ENCODE measurements around the gene PCYT1A. TPM values are rescaled to one million over a fixed set of nuclear protein-coding genes. Genes with fewer than 3 reads are reported as not detected.

PCYT1A gene
- polyA plus RNA-seq, 1 donor from 2014 or later: 22.2 TPM

DNA sequence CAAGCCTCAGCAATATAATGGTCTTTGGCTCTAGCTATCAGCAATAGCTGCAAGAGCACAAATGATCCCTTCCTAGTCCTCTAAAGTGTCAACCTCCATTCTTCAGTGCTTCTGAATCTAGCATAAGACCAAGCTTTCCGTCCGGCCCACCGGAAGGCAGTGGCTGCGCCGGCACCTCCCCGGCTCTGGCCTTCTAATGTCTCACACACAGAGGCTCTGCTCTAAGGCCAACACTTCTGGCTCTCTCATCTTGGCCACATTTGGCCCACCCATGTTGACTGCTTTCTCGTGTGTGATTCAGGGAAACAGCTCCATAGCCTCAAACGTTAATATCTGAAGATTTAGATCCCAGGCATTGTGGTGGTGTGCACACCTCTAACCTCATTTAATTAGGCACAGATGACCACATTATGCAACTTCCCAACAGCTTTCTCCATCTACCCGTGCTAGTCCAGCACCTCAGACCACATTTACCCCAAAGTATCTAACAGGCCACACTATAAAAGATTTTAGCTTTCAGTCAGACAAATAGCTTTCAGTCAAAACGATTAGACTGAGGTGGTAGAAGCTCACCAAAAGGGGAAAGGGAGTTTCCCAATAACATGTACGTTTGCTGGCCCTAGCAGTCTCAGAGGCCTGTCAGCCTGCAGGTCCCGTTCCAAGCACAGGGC is 51.9 kb downstream of the PCYT1A start:
- Mint-ChIP-seq H3K27me3 (no peaks in the 10 kb centered on the region), H3K9me3 (no peaks in the 10 kb centered on the region), H3K4me3 (peak overlapping the region in 1 of 4 donors; percentile 31), H3K36me3 (no peaks in the 10 kb centered on the region), H3K27ac (peak overlapping the region in 2 of 3 donors; percentile 32 to 70), H3K4me1 (peaks cover 0 to 14% (median 11%) of the 10 kb centered on the region in 3 donors)

GRCh38 chr3:196232882-196233251 is 54.7 kb downstream of the PCYT1A start:
- Mint-ChIP-seq H3K36me3 (no peaks in the 10 kb centered on the region), H3K27ac (peak overlapping the region in 1 of 3 donors; percentile 27), H3K4me3 (no peak overlapping the region), H3K27me3 (no peaks in the 10 kb centered on the region), H3K4me1 (peaks cover 0 to 14% (median 11%) of the 10 kb centered on the region in 3 donors), H3K9me3 (no peaks in the 10 kb centered on the region)

GRCh38 chr3:196232154-196232881 is 55.2 kb downstream of the PCYT1A start:
- Mint-ChIP-seq H3K27ac (peak overlapping the region in 1 of 3 donors; percentile 27), H3K4me1 (peaks cover 0 to 14% (median 11%) of the 10 kb centered on the region in 3 donors), H3K36me3 (no peaks in the 10 kb centered on the region), H3K9me3 (no peaks in the 10 kb centered on the region), H3K27me3 (no peaks in the 10 kb centered on the region), H3K4me3 (no peak overlapping the region)

- Mint-ChIP-seq H3K9me3 (no peaks in the 10 kb centered on the region), H3K27ac (no peak overlapping the region), H3K27me3 (no peaks in the 10 kb centered on the region), H3K4me1 (peaks cover 0 to 10% (median 6%) of the 10 kb centered on the region in 3 donors), H3K4me3 (no peak overlapping the region), H3K36me3 (peaks cover 1% of the 10 kb centered on the region)
These were observed 59.7 kb downstream of the PCYT1A start for GRCh38 chr3:196227629-196228493.

DNA sequence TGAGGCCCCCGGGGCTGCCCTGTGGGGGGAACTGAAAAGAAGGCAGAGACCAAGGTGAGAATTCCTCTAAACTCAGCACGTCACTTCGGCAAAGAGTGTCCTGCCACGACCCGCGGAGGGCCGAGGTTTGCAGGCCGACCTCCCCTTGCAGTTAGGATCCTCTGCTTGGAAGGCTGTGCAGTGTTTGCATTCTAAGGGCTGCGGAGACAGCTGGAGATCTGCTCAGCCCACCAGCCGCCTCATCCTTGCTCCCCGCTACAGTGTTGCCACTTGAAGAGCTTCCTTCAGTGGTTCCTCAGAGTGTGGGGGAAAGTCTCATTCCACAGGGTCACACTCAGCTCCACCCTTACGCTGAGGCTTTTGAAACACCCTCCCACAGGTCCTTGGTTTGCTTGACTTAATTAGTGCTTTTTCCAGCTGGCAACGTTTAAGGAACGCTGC is 60.4 kb downstream of the PCYT1A start:
- Mint-ChIP-seq H3K4me1 (peaks cover 0 to 3% (median 0%) of the 10 kb centered on the region in 3 donors), H3K4me3 (no peak overlapping the region), H3K9me3 (no peaks in the 10 kb centered on the region), H3K36me3 (peaks cover 1% of the 10 kb centered on the region), H3K27me3 (no peaks in the 10 kb centered on the region), H3K27ac (peak overlapping the region in 1 of 3 donors; percentile 71)

DNA sequence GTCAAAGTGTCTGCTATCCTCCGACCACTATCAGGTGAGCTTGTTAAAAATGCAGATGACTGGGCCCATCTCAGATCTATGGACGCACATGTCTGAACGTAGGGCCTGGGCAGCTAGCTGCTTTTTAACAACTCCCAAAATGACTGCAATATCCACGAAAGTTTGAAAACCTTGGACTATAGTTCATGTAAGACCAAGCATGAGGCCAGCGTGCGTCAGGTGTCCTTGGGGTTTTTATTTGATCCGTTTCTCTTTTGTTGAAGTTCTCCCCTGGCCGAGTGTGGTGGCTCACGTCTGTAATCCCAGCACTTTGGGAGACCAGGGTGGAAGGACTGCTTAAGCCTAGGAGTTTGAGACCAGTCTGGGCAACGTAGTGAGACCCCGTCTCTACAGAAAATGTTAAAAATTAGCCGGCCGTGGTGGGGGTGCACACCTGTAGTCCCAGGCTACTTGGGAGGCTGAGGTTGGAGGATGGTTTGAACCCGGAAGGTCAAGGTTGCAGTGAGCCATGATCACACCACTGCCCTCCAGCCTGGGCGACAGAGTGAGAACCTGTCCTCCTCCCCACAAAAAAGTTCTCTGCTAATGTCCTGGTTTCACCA is 61.7 kb downstream of the PCYT1A start:
- H3K4me1 Mint-ChIP-seq: peaks cover 0 to under 1% (median 0%) of the 10 kb centered on the region in 3 donors
- H3K27ac Mint-ChIP-seq: no peak overlapping the region
- no peak overlapping the region for H3K4me3 Mint-ChIP-seq
- H3K27me3 Mint-ChIP-seq: no peaks in the 10 kb centered on the region
- peaks cover 1% of the 10 kb centered on the region for H3K36me3 Mint-ChIP-seq
- H3K9me3 Mint-ChIP-seq: no peaks in the 10 kb centered on the region

GRCh38 chr3:196225086-196225485 is 62.4 kb downstream of the PCYT1A start:
- Mint-ChIP-seq H3K27ac (no peak overlapping the region), H3K4me1 (peaks cover 0 to 1% (median 0%) of the 10 kb centered on the region in 3 donors), H3K36me3 (peaks cover 1% of the 10 kb centered on the region), H3K27me3 (no peaks in the 10 kb centered on the region), H3K4me3 (no peak overlapping the region), H3K9me3 (peaks cover 0 to 3% (median 0%) of the 10 kb centered on the region in 3 donors)

- Mint-ChIP-seq H3K36me3 (peaks cover 1% of the 10 kb centered on the region), H3K9me3 (peaks cover 0 to 3% (median 0%) of the 10 kb centered on the region in 3 donors), H3K27me3 (no peaks in the 10 kb centered on the region), H3K27ac (no peak overlapping the region), H3K4me3 (no peak overlapping the region), H3K4me1 (peaks cover 6 to 10% (median 8%) of the 10 kb centered on the region in 3 donors)
These were observed 64.5 kb downstream of the PCYT1A start for GRCh38 chr3:196222876-196223595.

GRCh38 chr3:196220991-196221390 is 66.5 kb downstream of the PCYT1A start:
- H3K4me1 Mint-ChIP-seq: peaks cover 6 to 11% (median 10%) of the 10 kb centered on the region in 3 donors
- no peak overlapping the region for H3K4me3 Mint-ChIP-seq
- no peak overlapping the region for H3K27ac Mint-ChIP-seq
- H3K36me3 Mint-ChIP-seq: peaks cover 1% of the 10 kb centered on the region
- no peaks in the 10 kb centered on the region for H3K27me3 Mint-ChIP-seq
- peaks cover 0 to 3% (median 0%) of the 10 kb centered on the region in 3 donors for H3K9me3 Mint-ChIP-seq

DNA sequence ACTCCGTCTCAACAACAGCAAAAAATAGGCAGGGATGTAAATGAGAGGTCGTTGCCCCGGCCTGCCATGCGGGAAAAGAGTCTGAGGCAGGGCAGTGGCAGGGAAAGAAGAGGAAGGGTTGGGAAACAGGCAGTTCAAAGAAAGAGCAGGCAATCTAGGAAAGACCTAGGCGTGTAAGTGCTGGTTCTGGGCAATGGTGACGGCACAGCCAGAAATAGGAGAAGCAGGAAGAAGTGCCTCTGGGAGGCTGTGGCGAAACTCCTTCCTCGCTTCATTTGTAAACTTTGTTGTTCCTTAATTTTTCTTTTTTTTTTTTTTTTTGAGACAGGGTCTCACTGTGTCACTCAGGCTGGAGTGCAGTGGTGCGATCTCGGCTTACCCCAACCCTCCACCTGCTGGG is 66.9 kb downstream of the PCYT1A start:
- peak overlapping the region in 1 of 4 donors; percentile 52 for H3K4me3 Mint-ChIP-seq
- H3K36me3 Mint-ChIP-seq: peaks cover 1% of the 10 kb centered on the region
- H3K27me3 Mint-ChIP-seq: no peaks in the 10 kb centered on the region
- peaks cover 0 to 3% (median 0%) of the 10 kb centered on the region in 3 donors for H3K9me3 Mint-ChIP-seq
- H3K4me1 Mint-ChIP-seq: peaks cover 6 to 12% (median 10%) of the 10 kb centered on the region in 3 donors
- no peak overlapping the region for H3K27ac Mint-ChIP-seq

DNA sequence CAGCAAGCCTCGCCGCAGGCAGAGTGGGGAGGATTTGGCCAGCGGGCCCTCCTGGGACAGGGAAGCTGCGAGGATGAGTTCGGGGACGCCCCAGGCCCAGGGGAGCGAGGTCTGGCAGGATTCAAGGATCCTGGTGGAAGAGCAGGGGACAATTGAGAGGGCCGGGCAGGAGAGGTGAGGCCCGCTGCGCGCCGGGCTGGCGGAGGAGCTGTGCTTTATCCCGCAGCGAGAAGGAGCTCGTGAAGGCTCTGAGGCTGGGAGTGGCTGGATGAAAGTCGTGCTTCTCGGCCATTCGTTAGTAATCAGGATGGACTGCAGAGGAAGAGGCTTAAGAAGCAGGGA is 67.6 kb downstream of the PCYT1A start:
- peak overlapping the region in 1 of 3 donors; percentile 64 for H3K27ac Mint-ChIP-seq
- peaks cover 6 to 13% (median 10%) of the 10 kb centered on the region in 3 donors for H3K4me1 Mint-ChIP-seq
- H3K27me3 Mint-ChIP-seq: no peaks in the 10 kb centered on the region
- peak overlapping the region; percentile 52 to 94 (median 78) for H3K4me3 Mint-ChIP-seq
- no peaks in the 10 kb centered on the region for H3K36me3 Mint-ChIP-seq
- H3K9me3 Mint-ChIP-seq: peaks cover 0 to 3% (median 0%) of the 10 kb centered on the region in 3 donors

- H3K36me3 Mint-ChIP-seq: no peaks in the 10 kb centered on the region
- peaks cover 0 to 3% (median 0%) of the 10 kb centered on the region in 3 donors for H3K9me3 Mint-ChIP-seq
- no peaks in the 10 kb centered on the region for H3K27me3 Mint-ChIP-seq
- peaks cover 6 to 13% (median 10%) of the 10 kb centered on the region in 3 donors for H3K4me1 Mint-ChIP-seq
- H3K4me3 Mint-ChIP-seq: peak overlapping the region; percentile 62 to 94 (median 90)
- H3K27ac Mint-ChIP-seq: peak overlapping the region in 1 of 3 donors; percentile 64
These were observed 68.1 kb downstream of the PCYT1A start for GRCh38 chr3:196219194-196219969.

DNA sequence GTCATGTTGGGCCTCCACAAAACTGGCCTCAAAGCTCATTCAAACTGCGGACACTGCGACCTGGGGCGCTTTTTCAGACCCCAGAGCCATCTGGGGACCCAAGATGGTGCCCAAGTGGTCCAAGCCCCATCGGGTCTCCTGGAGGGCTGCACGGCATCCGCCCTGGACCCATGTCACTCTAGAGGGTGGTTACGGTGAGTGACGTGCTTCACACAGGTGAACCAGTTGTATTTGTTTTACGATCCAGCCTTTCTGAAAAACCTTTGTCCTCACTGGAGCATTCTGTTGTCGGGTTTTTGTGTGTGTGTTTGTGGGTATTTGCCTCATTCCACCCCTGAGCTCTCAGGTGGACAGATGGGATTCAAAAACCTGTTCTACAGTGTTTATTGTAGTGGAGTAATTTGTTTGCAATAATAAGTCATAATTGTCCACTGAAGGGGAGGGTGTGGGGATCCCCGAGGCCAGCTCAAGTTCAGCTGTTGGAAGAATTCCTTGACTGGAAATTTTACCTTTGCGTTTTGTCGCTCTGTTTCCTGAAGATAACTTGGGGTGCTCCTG is 69.3 kb downstream of the PCYT1A start:
- H3K27me3 Mint-ChIP-seq: no peaks in the 10 kb centered on the region
- peak overlapping the region in 1 of 4 donors; percentile 68 for H3K4me3 Mint-ChIP-seq
- peaks cover 0 to 3% (median 0%) of the 10 kb centered on the region in 3 donors for H3K9me3 Mint-ChIP-seq
- H3K4me1 Mint-ChIP-seq: peaks cover 6 to 13% (median 10%) of the 10 kb centered on the region in 3 donors
- H3K27ac Mint-ChIP-seq: no peak overlapping the region
- H3K36me3 Mint-ChIP-seq: no peaks in the 10 kb centered on the region
